Middle frontal gyrus (tissue), 1 donor: ENCODE measurements around the gene PTGES2.

ENCODE experiments used
- DNase-seq: peaks from one replicate; pipeline ENCODE4 v3.0.0-alpha.2; 2015; ENCODE audit warnings: low spot score; ENCODE audit errors: extremely low spot score

The PTGES2 gene

DNA sequence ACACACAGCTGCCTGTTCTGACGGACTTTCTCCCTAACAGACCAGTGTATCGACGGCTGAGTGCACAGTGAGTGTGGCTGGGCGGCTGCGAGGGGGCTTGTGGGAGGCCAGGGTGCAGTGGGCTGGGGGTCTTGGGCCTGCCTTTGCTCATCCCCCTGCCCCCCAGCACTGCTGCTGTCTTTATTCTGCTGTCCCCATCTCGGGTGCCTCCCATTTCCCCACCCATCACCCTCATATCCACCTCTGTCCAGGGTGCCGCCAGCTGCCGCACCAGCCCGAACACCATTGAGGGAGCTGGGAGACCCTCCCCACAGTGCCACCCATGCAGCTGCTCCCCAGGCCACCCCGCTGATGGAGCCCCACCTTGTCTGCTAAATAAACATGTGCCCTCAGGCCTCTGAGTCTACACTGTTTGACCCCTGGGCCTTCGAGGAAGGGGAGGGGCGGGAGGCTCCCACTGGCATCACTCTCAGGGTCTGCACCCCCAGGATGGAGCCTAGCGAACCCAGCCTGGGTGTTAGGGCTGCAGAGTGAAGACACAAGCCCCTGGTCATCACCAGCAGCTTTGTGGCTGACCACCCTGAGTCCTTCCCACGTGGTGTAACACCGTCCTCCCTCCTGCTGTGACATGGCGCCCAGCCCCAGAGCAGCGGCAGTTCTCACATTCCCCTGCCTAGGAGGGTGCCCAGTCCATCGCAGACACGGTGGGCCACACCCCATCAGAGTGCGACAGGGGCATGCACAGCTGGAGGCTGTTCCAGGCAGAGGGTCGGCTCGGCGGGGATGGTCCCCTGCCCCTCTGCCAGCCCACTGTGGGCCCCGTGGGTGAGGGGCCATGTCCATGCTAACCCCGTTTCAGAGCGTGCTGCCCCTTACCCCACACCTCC is 25.8 kb upstream of the PTGES2 start:
- DNase-seq, result no peak

GRCh38 chr9:128152133-128153059 is 24.9 kb upstream of the PTGES2 start:
- DNase-seq, result no peak

DNA sequence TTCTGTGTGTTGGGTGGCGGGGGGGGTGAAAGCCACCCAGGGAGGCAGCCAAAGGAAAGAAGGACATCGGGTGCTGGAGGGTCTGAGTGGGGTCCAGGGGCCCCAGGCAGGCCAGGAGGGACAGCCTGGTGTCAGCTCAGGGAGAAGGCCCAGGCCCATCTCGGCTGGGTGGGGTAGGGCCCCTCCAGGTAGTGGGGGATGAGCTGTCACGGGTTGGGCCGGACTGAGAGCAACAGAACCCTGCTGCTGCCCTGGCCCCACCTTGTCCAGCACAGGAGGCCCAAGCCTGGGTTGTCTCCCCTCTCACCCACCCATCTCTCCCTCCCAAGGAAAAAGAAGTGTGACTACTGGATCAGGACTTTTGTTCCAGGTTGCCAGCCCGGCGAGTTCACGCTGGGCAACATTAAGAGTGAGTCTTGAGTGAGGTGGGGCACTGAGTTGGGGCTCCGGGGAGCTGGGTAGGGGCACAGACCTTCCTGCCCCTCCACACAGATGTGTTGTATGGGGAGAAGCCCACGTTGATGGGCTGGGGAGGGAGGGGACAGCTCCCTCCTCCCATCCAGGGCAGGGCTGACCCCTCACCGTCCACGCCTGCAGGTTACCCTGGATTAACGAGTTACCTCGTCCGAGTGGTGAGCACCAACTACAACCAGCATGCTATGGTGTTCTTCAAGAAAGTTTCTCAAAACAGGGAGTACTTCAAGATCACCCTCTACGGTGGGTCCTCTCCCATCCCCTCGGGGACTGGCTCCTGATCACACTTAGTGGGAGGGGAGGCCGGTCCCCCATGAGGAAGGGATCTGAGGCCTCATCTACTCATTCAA is 24.0 kb upstream of the PTGES2 start:
- no peak for DNase-seq

DNA sequence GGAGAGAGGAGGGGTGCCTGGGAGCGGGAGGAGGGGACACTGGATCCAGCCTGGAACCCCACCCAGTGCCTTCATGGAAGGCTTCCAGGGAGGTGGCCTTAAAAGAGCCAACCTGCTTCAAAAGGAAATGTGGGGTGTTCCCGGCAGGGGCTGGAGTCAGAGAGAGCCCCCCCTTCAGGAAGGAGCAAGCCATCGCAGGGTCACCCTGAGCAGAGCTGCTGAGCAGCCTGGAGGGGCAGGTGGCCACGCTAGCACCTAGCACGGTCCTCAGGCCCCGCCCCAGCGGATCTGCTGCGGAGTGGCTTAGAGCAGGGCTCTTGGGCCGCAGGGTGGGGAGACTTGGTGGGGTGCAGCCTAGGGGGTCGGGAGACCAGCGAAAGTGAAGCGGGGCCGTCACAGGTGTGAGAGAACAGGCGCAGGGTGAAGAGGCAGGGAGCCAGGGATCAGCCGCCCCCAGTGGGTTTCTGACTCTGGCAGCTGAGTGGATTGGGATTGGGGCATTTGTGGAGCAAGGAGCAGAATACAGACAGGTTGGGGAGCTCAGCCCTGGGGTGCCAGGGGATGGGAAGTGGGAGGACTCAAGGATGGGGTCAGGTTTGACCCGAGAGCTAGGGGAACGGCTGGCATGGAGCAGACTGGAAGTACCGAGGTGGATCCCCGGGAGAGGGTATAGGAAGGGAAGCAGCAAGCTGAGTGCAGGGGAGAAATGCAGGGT is 23.2 kb upstream of the PTGES2 start:
- DNase-seq, result no peak

DNA sequence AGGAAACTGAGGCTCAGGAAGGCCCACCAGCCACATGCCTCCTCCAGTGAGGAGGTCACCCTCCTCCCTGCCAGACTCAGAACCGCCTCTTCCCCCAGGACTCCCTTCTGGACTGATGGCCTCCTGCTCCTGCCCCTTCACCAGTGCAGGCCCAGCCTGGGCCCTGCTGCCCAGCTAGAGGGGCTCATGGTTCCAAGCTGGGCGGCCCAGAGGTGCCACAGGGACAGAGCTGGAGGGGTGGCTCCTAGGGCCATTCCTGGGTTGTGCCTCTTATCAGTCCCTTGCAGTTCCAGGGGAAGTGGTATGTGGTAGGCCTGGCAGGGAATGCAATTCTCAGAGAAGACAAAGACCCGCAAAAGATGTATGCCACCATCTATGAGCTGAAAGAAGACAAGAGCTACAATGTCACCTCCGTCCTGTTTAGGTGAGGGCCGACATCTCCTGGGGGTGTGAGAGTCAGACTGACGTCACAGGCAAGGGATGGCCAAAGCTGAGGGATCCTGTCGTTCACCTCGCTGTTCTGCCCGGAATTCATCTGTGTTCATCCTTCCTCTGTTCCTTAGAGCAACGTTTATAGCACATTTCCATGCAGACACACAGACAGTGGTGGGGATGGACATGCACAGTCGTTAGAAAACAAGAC is 22.5 kb upstream of the PTGES2 start:
- DNase-seq, result no peak

GRCh38 chr9:128149001-128149701 is 21.6 kb upstream of the PTGES2 start, which contains the start of gene LCN2:
Gene LCN2, plus strand, starts transcription at chr9:128149453. Its CDS starts 73 bp downstream, at chr9:128149526.
- DNase-seq, result no peak

GRCh38 chr9:128148509-128149000 is 21.0 kb upstream of the PTGES2 start:
- DNase-seq, result no peak

- no peak for DNase-seq
These were observed 19.1 kb upstream of the PTGES2 start for GRCh38 chr9:128146591-128147120.

DNA sequence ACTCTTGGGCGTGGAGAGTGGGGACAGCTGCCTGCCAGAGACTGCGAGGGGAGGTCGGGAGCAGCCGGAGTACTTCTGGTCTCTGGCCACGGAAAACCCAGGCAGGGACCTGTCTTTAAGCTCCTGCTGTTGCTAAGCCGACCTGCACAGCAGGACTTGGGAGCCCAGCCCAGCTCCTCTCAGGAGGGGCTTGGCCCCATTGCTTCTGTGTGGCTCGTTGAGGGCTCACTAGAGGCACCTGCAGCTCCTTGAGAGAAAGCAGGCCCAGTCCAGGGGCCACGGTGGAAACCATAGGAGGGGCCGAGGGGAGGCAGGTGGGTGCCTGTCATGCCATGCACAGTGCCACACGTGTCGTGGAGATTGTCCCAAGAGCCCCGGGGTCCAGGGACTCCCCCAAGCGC is 18.4 kb upstream of the PTGES2 start:
- no peak for DNase-seq

GRCh38 chr9:128145536-128145935 is 18.0 kb upstream of the PTGES2 start:
- DNase-seq, result no peak

DNA sequence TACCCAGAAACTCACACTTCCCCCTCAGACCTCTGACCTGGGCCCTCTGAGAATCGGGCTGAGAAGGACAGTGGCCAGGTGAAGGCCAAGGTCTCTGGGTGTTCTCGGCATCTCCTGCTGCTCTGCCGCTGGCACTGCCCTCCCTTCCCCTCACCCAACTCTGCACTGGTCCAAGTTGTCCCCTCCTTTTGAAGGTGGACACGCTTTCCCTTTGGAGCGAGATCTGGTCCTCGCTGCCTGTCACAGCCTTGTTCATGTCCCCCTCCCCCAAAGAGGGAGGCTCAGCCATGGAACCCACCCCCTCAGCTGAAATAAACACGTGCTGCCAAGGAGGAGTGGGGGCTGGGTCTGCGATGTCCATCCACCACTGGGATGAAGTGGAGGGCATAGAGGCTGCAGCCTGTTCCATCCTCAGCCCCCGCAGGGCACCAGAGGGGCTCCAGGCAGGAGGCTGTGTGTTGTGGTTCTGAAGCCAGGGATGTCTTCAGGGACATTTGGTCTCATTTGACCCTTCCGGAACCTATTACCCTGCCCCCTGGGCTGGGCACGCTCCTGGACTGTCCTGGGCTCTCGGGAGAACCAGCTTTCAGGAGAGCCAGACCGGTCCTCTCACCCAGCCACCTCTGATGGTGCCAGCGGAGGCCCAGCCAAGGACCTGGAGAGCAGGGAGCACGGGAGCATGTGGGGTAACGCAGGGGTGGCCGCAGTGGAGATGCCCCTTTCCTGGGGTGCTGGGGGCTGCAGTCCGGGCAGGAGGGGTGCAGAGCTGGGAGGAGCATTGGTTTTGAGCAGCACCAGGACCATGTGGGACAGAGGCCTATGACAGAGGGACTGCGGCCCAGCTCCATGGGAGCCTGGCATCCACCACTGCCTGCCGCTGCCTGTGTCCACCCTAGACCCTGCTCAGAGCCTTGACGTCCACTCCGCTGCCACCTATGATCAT is 17.0 kb upstream of the PTGES2 start:
- DNase-seq, result no peak

DNA sequence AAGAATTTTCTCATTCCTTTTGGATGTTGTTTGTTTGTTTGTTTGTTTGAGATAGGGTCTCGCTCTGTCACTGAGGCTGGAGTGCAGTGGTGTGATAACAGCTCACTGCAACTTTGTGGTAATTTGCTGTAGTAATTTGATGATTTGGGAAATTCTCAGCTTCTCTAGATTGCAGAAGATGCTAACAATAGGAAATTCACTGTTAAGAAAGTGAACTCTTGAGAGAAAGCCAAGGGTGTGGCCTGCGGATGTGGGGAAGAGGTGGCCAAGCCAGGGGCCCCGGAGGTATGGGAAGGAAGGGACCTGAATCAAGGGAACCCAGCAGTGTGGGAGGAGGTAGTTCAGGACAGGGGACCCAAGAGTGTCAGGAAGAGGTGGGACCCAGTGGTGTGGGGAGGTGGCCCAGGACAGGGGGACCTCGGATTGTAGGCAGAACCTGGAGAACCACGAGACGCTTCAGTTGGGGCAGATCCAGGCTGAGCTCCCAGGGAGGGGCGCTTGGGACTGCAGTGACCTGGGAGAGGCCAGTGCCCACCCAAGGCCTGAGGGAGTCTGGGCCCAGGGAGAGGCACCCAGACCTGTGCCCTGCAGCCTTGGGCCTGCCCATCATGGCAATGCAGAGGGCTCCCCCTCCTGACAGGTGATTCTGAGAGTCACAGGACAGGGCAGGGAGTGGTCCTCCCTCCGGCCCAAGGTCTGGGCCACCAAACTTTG is 16.2 kb upstream of the PTGES2 start:
- no peak for DNase-seq

DNA sequence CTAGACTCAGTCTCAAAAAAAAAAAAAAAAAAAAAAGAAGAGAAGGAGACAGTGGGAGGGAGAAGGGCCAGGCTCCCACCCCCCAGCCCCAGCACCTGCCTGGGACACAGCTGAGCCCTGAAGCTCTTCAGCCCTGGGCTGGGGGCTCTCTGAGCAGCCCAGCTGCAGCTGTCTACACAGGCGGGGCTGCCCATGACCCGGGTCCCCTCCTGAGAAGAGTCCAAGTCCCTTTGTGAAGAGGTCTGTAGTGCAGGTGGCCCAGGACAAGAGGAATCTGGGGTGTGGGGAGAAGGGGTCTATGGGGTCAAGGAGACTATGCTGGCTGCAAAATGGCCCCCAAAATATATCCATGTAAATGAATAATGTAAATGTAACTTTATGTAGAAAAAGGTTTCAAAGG is 15.1 kb upstream of the PTGES2 start:
- DNase-seq, result no peak

- DNase-seq, result no peak
These were observed 14.5 kb upstream of the PTGES2 start for GRCh38 chr9:128142061-128142460.

- no peak for DNase-seq
These were observed 14.1 kb upstream of the PTGES2 start for GRCh38 chr9:128141604-128142003.

DNA sequence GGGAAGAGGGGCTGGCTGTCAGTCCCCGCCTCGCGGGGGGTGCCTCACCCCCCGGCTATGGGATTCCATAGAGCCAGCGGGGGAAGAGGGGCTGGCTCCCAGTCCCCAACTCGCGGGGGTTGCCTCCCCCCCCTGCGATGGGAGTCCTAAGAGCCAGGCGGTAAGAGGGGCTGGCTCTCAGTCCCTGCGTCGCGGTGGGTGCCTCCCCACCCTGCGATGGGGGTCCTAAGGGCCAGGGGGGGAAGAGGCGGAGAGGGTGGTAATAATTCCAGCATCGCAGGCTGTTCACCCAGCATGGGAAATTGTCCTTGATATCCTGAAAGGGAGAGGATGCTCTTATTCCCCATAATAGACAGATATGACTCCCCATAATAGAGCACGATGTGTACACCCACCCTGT is 12.1 kb upstream of the PTGES2 start:
- no peak for DNase-seq

GRCh38 chr9:128138001-128138400 is 10.5 kb upstream of the PTGES2 start:
- no peak for DNase-seq
